ENCODE data around the gene SEMA5B.

DNA sequence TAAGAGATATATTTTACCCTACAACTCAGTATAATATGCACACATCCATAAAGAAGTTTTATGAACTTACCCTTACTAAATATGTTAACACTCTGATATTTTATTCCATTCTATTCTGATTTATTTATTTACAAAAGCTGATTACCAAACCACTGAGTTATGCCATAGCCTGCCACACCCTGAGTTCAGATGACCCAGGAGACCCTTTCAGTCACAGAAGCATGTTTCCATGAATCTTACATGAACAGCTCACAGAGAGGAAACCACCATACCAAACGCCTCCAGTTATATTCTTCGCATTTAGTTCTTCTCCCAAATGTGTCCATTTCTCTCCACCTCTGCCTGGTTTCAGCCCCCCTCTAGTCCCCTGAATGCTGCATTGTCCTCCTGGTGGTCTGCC is 103.5 kb downstream of the SEMA5B start:
- TF ChIP-seq, protein P1, sequence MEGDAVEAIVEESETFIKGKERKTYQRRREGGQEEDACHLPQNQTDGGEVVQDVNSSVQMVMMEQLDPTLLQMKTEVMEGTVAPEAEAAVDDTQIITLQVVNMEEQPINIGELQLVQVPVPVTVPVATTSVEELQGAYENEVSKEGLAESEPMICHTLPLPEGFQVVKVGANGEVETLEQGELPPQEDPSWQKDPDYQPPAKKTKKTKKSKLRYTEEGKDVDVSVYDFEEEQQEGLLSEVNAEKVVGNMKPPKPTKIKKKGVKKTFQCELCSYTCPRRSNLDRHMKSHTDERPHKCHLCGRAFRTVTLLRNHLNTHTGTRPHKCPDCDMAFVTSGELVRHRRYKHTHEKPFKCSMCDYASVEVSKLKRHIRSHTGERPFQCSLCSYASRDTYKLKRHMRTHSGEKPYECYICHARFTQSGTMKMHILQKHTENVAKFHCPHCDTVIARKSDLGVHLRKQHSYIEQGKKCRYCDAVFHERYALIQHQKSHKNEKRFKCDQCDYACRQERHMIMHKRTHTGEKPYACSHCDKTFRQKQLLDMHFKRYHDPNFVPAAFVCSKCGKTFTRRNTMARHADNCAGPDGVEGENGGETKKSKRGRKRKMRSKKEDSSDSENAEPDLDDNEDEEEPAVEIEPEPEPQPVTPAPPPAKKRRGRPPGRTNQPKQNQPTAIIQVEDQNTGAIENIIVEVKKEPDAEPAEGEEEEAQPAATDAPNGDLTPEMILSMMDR (conservative IDR thresholded peaks at IDR 0.05; ENCODE audit: low read depth, low read length), result no peak
- TF ChIP-seq, protein P2, sequence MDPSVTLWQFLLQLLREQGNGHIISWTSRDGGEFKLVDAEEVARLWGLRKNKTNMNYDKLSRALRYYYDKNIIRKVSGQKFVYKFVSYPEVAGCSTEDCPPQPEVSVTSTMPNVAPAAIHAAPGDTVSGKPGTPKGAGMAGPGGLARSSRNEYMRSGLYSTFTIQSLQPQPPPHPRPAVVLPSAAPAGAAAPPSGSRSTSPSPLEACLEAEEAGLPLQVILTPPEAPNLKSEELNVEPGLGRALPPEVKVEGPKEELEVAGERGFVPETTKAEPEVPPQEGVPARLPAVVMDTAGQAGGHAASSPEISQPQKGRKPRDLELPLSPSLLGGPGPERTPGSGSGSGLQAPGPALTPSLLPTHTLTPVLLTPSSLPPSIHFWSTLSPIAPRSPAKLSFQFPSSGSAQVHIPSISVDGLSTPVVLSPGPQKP (IDR thresholded peaks at IDR 0.05; ENCODE audit: borderline replicate concordance, low read depth, low read length), result no peak
- TF ChIP-seq, protein P3, sequence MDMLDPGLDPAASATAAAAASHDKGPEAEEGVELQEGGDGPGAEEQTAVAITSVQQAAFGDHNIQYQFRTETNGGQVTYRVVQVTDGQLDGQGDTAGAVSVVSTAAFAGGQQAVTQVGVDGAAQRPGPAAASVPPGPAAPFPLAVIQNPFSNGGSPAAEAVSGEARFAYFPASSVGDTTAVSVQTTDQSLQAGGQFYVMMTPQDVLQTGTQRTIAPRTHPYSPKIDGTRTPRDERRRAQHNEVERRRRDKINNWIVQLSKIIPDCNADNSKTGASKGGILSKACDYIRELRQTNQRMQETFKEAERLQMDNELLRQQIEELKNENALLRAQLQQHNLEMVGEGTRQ (IDR thresholded peaks at IDR 0.05; ENCODE audit: low read depth, low read length), result no peak
- TF ChIP-seq POLR2A (IDR thresholded peaks at IDR 0.05; ENCODE audit: low read depth, low read length), result no peak
- TF ChIP-seq BHLHE40 (IDR thresholded peaks at IDR 0.05; ENCODE audit: low read depth, low read length), result no peak
- no peak for TF ChIP-seq CHD1 (IDR thresholded peaks at IDR 0.05; ENCODE audit: low read depth, low read length)
- no peak for TF ChIP-seq RAD21 (IDR thresholded peaks at IDR 0.05; ENCODE audit: low read length)
- TF ChIP-seq FOS (IDR thresholded peaks at IDR 0.05; ENCODE audit: low read depth, low read length), result no peak
- TF ChIP-seq RFX5 (IDR thresholded peaks at IDR 0.05; ENCODE audit: low read depth, low read length), result no peak

All from IMR-90 (cell line).